HG02973 (cell line): Measurements from ENCODE around the gene TPD52L1.

Experiments used
- ATAC-seq: cut with Tn5 transposase; IDR thresholded peaks from one replicate; pipeline ENCODE4 v1.9.1; 2021; ENCODE audit warnings: moderate library complexity; ENCODE audit not compliant: unreplicated experiment

The TPD52L1 gene

GRCh38 chr6:125174626-125175025 lies 21.1 kb downstream of the TPD52L1 start:
- no peak for ATAC-seq

GRCh38 chr6:125175466-125176048 lies 22.0 kb downstream of the TPD52L1 start:
- ATAC-seq = no peak

GRCh38 chr6:125182237-125183008 lies 28.9 kb downstream of the TPD52L1 start:
- no peak for ATAC-seq

GRCh38 chr6:125183391-125183790 lies 29.8 kb downstream of the TPD52L1 start:
- no peak for ATAC-seq

- ATAC-seq = no peak
Measured at GRCh38 chr6:125188037-125188436, 34.5 kb downstream of the TPD52L1 start.

GRCh38 chr6:125188594-125189203 lies 35.1 kb downstream of the TPD52L1 start:
- ATAC-seq = no peak

GRCh38 chr6:125189494-125189893 lies 35.9 kb downstream of the TPD52L1 start:
- ATAC-seq = no peak

- no peak for ATAC-seq
Measured at GRCh38 chr6:125190667-125191066, 37.1 kb downstream of the TPD52L1 start.

GRCh38 chr6:125191916-125192609 lies 38.5 kb downstream of the TPD52L1 start:
- peak; percentile 95 for ATAC-seq

- no peak for ATAC-seq
Measured at GRCh38 chr6:125192610-125192930, 39.0 kb downstream of the TPD52L1 start.

- no peak for ATAC-seq
Measured at GRCh38 chr6:125193208-125193607, 39.6 kb downstream of the TPD52L1 start.

- no peak for ATAC-seq
Measured at GRCh38 chr6:125194941-125195340, 41.4 kb downstream of the TPD52L1 start.

- ATAC-seq = no peak
Measured at GRCh38 chr6:125195526-125195925, 42.0 kb downstream of the TPD52L1 start.

- no peak for ATAC-seq
Measured at GRCh38 chr6:125196613-125197012, 43.0 kb downstream of the TPD52L1 start.

- ATAC-seq = no peak
Measured at GRCh38 chr6:125197795-125198269, 44.3 kb downstream of the TPD52L1 start.

- no peak for ATAC-seq
Measured at GRCh38 chr6:125198398-125198937, 44.9 kb downstream of the TPD52L1 start.

- ATAC-seq = no peak
Measured at GRCh38 chr6:125200941-125201340, 47.4 kb downstream of the TPD52L1 start.

GRCh38 chr6:125201961-125202729 lies 48.6 kb downstream of the TPD52L1 start:
- ATAC-seq = no peak

GRCh38 chr6:125203395-125203794 lies 49.8 kb downstream of the TPD52L1 start:
- no peak for ATAC-seq

- no peak for ATAC-seq
Measured at GRCh38 chr6:125205931-125206330, 52.4 kb downstream of the TPD52L1 start.

GRCh38 chr6:125206389-125206788 lies 52.8 kb downstream of the TPD52L1 start:
- no peak for ATAC-seq
